ENCODE results near the gene ATG9B. TPM values are rescaled to one million over a fixed set of nuclear protein-coding genes. Genes with fewer than 3 reads are reported as not detected.

ATG9B gene
- total and polyA plus RNA-seq, 9 of the 15 experiments (the other 6 are each of a cell fraction or from before 2014, with no cell fraction given) = 0.29 to 8.0 (median 2.1) TPM

GRCh38 chr7:151062399-151063211, 38.3 kb upstream of the ATG9B start (continued):
- TF ChIP-seq ZNF592 (IDR thresholded peaks at IDR 0.05) (no peak), MAX (CRISPR knock-in tag; IDR thresholded peaks at IDR 0.05) (peak; percentile 98), ILF3 (IDR thresholded peaks at IDR 0.05; ENCODE audit: borderline replicate concordance) (no peak), CREB1 (IDR thresholded peaks at IDR 0.05) (no peak), CREB1 (CRISPR knock-in tag; IDR thresholded peaks at IDR 0.05) (no peak), ZSCAN32 (CRISPR knock-in tag; IDR thresholded peaks at IDR 0.05) (no peak), HOMEZ (CRISPR knock-in tag; IDR thresholded peaks at IDR 0.05) (no peak), ZNF77 (CRISPR knock-in tag; IDR thresholded peaks at IDR 0.05) (no peak), YY1 (IDR thresholded peaks at IDR 0.05; ENCODE audit: borderline replicate concordance in 1 of 3, control insufficient read depth in 1 of 3, extremely low read depth in 1 of 3, insufficient read depth in 3 of 3, insufficient read length in 1 of 3, insufficient replicate concordance in 2 of 3, low read depth in 1 of 3, low read length in 2 of 3) (peak in 1 of 3 experiments; percentile 13), NR3C1 (CRISPR knock-in tag; IDR thresholded peaks at IDR 0.05) (no peak), HDAC6 (IDR thresholded peaks at IDR 0.05; ENCODE audit: low read depth, low read length) (no peak), JUND (IDR thresholded peaks at IDR 0.05; ENCODE audit: borderline replicate concordance, low read depth, low read length) (peak; percentile 62), JUND (tag; IDR thresholded peaks at IDR 0.05; ENCODE audit: borderline replicate concordance, low read depth, low read length) (no peak; the same call in 2 of the 3 replicates), ARID2 (IDR thresholded peaks at IDR 0.05) (no peak), FOXK2 (conservative IDR thresholded peaks at IDR 0.05 in 1 of 2, IDR thresholded peaks at IDR 0.05 in 1 of 2; ENCODE audit: low read depth in 2 of 2) (peak; percentile 27 to 41; a peak in 2 of 4 replicates), SOX6 (IDR thresholded peaks at IDR 0.05) (no peak), OTX1 (CRISPR knock-in tag; IDR thresholded peaks at IDR 0.05) (no peak), ZNF263 (CRISPR knock-in tag; IDR thresholded peaks at IDR 0.05; ENCODE audit: borderline replicate concordance) (no peak), ZNF41 (CRISPR knock-in tag; conservative IDR thresholded peaks at IDR 0.05) (no peak), ZC3H11A (IDR thresholded peaks at IDR 0.05; ENCODE audit: low read depth, low read length) (no peak)
